ENCODE data around the gene SYT10.
"Not testable (repeated sequence)": the region's sequence is repeated elsewhere in the genome, so short reads cannot be mapped to it uniquely, and the experiment has no call there.

Gene SYT10, protein sequence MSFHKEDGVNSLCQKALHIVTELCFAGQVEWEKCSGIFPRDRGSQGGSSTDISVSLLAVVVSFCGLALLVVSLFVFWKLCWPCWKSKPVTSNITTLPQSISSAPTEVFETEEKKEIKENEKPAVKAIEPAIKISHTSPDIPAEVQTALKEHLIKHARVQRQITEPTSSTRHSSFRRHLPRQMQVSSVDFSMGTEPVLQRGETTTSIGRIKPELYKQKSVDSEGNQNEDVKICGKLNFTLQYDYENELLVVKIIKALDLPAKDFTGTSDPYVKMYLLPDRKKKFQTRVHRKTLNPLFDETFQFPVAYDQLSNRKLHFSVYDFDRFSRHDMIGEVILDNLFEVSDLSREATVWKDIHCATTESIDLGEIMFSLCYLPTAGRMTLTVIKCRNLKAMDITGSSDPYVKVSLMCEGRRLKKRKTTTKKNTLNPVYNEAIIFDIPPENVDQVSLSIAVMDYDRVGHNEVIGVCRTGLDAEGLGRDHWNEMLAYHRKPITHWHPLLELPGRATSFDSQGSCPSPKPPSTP

DNA sequence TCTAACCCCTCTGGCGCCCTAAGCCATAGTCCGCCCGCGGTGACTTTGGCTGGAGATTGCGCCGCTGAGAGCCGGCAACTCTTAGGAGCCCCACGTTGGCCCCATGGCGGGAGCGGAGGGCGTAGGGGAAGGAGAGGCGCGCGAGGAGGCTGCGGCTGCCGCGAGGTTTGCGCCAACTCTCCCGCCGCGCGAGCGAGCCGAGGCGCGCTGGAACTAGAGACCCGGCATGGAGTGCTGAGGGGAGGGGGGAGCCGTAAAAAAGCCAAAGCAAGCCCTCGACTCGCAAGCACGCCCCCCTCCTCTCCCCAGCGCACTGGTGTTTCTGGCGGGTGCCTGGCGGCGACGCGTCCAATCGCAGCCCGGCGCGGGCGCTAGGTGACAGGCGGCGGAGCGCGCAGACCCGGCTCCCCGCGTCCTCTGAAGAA is at the start of gene SYT10:
SYT10 (minus strand) TSS at position 233 of the 425 bp plus-strand sequence. CDS start 297 bp downstream, outside the sequence.
- DNase-seq: no peak

DNA sequence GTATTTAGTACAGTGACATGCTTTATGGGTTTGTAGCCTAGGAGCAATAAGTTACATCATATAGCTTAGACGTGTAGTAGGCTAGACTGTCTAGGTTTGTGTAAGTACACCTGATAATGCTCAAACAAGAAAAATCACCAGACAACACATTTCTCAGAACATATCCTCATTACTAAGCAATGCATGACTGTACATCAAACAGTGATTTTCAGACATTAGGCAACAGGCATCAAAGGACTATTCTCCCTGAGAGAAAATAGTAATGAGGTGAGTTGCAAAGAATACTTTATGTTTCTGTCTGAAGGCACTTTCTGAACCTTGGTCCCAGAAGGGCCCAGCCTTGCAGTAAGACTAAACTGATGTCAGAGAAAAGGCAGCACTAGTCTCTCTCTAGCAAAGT is 48.4 kb upstream of the SYT10 start:
- DNase-seq: no peak

DNA sequence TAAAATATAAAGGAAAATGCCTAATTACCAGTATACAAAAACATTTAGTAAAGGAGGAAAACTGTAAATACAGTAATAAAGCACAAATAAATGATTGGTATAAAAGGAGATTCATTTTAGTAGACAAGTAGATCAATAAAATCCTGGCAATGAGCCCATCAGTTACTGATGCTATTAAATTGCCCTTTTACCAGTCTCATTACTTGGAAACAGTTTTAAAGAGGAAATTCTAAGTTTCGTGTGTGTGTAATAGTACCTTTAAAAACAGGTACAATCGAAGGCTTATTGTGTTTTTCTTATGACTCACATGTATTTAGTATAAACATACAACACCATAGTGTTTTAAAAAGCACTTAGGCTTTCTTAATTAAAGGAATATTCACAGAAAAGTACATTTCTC is 46.4 kb upstream of the SYT10 start:
- no peak for DNase-seq

GRCh38 chr12:33484161-33484560 is 44.5 kb upstream of the SYT10 start:
- no peak for DNase-seq

- no peak for DNase-seq
Measured at GRCh38 chr12:33480366-33480765, 40.7 kb upstream of the SYT10 start.

DNA sequence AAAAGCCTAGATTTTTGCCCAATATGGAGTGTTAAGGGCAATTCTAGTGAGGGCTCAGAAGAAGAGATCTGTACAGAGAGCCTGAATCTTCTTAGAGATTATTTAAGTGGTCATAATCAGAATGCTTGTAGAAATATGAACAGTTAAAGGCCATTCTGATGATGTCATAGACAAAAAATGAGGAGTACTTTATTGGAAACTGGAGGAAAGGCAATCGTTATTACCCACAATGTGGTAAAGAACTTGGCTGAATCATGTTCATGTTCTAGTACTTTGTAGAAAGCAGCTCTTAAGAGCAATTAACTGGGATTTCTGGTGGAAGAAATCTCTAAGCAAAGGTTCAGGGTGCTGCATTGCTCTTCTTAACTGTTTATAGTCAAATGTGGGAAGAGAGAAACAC is 36.4 kb upstream of the SYT10 start:
- DNase-seq: no peak

GRCh38 chr12:33472299-33472698 is 32.7 kb upstream of the SYT10 start:
- no peak for DNase-seq

- DNase-seq: no peak
Measured at GRCh38 chr12:33455096-33455495, 15.5 kb upstream of the SYT10 start.

DNA sequence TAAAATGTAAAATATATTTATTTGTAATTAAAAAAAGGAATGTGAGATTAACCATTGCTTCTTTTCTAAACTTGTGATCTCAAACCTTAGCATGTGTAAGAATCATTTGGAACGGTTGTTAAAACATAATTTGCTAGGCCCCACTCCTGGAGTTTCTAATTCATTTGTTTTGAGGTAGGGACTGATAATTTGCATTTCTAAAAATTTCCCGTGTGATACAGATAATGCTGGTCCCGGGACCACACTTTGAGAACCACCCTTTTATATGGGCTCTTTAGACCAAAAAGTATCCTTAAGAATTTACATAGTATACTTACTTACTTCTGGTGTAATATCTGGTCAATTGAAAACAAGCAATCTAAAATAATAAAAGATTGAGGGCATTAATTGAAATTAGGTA is 10.9 kb upstream of the SYT10 start:
- no peak for DNase-seq

DNA sequence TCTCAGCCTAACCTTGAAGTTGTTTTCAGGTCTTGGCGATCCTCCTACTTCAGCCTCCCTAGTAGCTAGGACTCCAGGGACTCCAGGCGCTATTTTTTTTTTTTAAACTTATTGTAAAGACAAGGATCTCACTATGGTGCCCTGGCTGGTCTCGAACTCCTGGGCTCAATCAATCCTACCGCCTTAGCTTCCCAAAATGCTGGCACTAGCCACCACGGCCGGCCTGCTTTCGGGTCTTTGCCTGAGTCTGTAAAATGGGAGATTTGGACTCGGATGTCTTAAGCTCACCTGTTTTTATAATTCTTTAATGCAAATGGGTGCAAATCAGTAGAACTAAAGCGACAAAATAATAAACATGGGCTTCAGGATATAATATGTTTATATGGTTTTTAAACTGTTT is 858 bp upstream of the SYT10 start:
- no peak for DNase-seq

- no peak for DNase-seq
Measured at GRCh38 chr12:33438851-33439586, 600 bp downstream of the SYT10 start.

DNA sequence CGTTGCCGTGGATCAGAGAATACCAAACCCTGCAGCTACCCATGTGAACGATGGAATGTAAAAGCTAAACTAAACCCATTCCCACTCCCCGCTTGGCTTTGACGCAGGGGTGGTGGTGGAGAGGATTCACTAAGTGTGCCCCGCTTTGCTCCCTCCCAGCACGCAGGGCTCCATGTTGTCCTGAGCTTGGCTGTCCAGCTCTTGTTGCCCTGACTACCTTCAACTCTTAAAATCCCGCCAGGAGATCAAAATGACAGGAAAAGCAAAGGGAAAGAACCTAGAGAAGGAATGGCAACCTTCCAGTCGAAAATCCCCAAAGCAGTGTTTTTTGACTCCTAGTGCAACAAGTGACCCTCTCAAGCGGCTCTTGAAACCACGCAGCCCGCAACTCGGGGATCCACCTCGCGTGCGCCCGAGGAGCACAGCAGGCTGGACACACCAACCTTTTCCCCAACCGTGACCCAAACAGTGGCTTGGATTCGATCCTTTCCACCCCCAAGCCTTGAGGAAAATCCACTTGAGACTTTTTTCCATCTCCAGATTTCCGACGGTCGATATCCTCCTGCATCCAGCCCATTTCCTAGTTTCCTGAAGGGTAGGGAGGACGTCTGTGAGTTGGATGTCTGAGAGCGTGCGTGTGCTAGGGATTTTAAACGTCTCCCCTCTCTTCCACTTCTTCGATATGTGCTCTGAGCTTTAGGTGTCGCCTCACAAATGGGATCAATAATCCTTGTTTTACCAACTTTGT is 1.4 kb downstream of the SYT10 start:
- no peak for DNase-seq

GRCh38 chr12:33437598-33437997 is 2.0 kb downstream of the SYT10 start:
- no peak for DNase-seq

GRCh38 chr12:33432992-33433391 is 6.6 kb downstream of the SYT10 start:
- no peak for DNase-seq

DNA sequence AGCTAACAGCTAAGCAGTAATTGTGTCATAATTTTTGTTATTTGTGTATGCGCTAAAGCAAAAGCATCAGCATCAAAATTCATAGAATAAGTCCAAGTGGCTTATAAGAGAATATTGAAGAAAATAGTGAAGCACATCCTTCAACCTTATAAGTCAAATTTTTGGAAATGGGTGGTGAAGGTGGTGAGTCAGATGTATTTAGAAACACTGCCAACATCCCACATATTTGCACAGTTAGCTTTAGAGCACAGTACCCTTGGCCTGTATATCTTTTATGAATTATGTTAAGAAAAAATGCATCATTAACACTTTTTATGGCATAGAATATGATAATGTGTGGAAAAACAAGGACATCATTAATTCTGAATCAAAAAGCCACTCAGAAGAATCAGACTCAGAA is 8.0 kb downstream of the SYT10 start:
- DNase-seq: no peak

DNA sequence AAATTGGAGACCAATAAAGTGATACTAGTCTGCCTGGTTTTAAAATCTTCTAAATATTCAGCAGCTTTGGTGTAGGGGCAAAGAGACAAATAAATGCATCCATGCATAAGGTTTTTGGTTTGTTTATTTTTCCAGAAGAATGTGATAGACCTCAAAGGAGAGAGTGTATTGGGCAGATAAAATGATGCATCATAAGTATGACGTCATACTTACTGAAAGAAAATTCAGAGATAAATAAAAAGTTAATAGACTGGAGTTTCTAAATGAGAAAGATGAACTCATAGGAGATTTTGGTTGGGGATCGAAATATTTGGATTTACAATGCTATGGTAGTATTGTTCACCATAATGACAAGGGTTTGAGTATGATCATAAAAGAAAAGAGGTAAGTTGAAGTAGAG is 10.2 kb downstream of the SYT10 start:
- no peak for DNase-seq

- DNase-seq: no peak
Measured at GRCh38 chr12:33427071-33427470, 12.5 kb downstream of the SYT10 start.

GRCh38 chr12:33423706-33424105 is 15.9 kb downstream of the SYT10 start:
- DNase-seq: no peak

DNA sequence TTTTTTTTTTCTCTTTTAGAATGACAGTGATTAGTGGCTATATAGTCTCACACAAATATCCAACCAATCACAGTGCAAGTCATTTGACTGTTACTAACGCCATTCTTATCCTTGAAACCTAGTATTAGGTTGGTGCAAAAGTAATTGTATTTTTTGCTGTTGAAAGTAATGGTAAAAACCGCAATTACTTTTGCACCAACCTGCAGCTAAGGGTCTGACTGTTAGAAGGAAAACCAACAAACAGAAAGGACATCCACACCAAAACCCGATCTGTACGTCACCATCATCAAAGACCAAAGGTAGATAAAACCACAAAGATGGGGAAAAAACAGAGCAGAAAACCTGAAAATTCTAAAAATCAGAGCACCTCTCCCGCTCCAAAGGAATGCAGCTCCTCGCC is 27.2 kb downstream of the SYT10 start:
- DNase-seq: not testable (repeated sequence)

GRCh38 chr12:33383503-33383902 is 56.1 kb downstream of the SYT10 start:
- DNase-seq: no peak

DNA sequence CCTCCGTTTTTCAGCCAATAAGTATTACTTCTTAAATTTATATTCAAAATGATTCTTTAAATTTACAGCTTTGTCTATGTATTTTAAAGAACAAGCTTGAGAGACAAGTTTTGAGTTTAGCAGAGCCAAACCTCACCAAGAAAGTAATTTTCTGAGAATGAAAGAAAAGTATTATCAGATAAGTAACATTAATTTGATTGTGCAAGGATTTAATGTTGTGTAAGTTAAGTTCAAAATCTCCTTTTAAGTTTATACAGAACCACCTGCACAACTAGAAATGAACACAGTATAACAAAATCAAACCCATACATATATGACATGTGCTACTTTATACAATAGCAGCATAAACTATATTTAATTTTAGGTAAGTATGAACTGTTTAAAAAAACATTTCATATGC is 63.5 kb downstream of the SYT10 start:
- no peak for DNase-seq

DNA sequence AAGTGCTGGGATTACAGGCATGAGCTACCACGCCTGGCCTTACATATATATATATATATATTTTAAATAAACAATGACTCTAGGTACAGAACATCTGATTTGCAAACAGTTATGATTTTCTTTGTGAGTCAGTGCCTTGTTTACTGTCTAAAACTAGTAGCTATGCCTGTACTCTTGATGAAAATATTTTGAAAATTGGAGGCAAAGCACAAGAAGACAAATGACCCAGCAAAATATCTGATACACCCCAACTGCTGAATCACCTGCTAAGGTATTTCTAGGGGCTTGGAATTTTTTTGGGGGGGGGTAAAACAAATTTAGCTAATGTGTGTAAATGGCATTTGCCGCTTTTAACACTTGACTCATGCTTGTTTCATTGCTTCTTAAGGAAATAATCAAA is 69.3 kb downstream of the SYT10 start:
- DNase-seq: no peak

- no peak for DNase-seq
Measured at GRCh38 chr12:33357181-33357580, 82.4 kb downstream of the SYT10 start.
